ENCODE measurements around the gene TMEM266. TPM values are rescaled to one million over a fixed set of nuclear protein-coding genes. Genes with fewer than 3 reads are reported as not detected.

TMEM266 gene
- total and polyA plus RNA-seq, 7 donors: 0.27 to 1.1 TPM; not detected in 5

DNA sequence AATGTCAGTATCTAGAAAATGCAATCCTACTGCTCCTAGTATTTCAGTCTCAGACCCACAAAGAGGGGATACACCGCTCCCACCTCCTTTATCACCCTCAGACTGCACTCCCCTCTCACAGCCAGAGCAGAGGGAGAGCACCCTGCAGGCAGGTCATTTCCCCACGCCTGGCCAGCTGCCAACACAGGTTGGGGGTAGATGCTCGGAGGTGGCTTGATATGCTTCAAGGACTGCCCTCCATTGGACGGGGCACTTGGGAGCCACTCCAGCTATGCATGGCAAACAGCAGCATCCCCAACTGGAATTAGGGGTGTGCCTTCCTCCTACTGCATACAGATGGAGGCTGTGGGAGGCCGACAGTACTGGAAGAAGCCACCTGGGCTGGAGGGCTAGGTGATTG, 41.9 kb downstream of the TMEM266 start:
- H3K4me1 ChIP-seq: no peaks in the 10 kb centered on the region
- H3K27ac ChIP-seq: no peak overlapping the region
- 85 to 87% methylated on average over 5 of the region's 5 CpGs for WGBS, 2 donors
- intact Hi-C loops (cut with DNase I): no loop called here
- peaks cover 0 to 15% (median 10%) of the 10 kb centered on the region in 3 donors for H3K27me3 ChIP-seq
- TF ChIP-seq, protein P1, sequence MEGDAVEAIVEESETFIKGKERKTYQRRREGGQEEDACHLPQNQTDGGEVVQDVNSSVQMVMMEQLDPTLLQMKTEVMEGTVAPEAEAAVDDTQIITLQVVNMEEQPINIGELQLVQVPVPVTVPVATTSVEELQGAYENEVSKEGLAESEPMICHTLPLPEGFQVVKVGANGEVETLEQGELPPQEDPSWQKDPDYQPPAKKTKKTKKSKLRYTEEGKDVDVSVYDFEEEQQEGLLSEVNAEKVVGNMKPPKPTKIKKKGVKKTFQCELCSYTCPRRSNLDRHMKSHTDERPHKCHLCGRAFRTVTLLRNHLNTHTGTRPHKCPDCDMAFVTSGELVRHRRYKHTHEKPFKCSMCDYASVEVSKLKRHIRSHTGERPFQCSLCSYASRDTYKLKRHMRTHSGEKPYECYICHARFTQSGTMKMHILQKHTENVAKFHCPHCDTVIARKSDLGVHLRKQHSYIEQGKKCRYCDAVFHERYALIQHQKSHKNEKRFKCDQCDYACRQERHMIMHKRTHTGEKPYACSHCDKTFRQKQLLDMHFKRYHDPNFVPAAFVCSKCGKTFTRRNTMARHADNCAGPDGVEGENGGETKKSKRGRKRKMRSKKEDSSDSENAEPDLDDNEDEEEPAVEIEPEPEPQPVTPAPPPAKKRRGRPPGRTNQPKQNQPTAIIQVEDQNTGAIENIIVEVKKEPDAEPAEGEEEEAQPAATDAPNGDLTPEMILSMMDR (IDR thresholded peaks at IDR 0.05): no peak
- TF ChIP-seq POLR2AphosphoS5 (IDR thresholded peaks at IDR 0.05) (no peak), EP300 (IDR thresholded peaks at IDR 0.05) (no peak), POLR2A (IDR thresholded peaks at IDR 0.05) (no peak)
- H3K36me3 ChIP-seq: no peaks in the 10 kb centered on the region
- DNase-seq: no peak
- H3K9me3 ChIP-seq: no peaks in the 10 kb centered on the region
- no peak overlapping the region for H3K4me3 ChIP-seq

DNA sequence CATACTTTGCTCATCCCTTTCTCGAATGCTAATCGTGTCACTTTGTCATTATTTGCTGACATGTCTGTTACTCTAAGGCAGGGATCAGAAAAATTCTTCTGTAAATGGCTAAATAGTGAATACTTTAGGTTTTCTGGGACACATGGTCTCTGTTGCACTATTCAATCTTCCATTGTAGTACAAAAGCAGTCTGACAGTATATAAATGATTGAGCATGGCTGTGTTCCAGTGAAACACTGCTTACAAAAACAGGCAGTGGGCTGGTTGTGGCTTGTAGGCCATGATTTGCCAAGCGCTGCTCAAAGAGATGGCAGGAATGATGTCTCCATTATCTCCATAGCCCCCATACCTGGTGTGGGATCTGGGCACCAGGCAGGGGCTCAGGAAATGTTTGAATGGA, 45.6 kb downstream of the TMEM266 start:
- Histone ChIP-seq H3K27ac (no peak overlapping the region), H3K9me3 (no peaks in the 10 kb centered on the region), H3K27me3 (peaks cover 0 to 9% (median 0%) of the 10 kb centered on the region in 3 donors), H3K4me1 (no peaks in the 10 kb centered on the region), H3K36me3 (no peaks in the 10 kb centered on the region), H3K4me3 (no peak overlapping the region)
- 90 to 93% methylated on average over 3 of the region's 3 CpGs for WGBS, 2 donors
- no peak for DNase-seq
- intact Hi-C loops (cut with DNase I): no loop called here
- TF ChIP-seq, protein P1 (IDR thresholded peaks at IDR 0.05): no peak
- TF ChIP-seq POLR2AphosphoS5 (IDR thresholded peaks at IDR 0.05) (no peak), POLR2A (IDR thresholded peaks at IDR 0.05) (no peak), EP300 (IDR thresholded peaks at IDR 0.05) (no peak)

DNA sequence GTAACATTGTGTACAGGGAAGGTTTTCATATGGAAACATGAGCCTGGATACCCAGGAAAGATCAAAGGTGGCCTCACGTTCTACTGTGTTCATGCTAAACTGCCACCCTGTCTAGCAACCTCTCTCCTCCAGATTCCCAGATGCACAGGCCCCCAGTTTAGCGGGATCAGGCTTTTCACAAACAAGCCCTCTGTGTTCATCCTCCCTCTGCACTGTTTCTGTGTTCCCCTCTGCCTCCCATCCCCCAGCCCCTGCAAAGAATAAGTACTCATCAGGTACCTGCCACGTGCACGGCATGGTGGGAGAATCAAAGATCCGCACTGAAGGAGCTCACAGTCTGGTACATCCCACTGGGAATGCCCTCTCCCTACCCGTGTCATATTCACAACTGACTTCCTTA, 46.1 kb downstream of the TMEM266 start:
- WGBS, 2 donors: 77 to 82% methylated on average over 6 of the region's 6 CpGs
- no peaks in the 10 kb centered on the region for H3K36me3 ChIP-seq
- DNase-seq: no peak
- H3K4me1 ChIP-seq: no peaks in the 10 kb centered on the region
- no peaks in the 10 kb centered on the region for H3K9me3 ChIP-seq
- peaks cover 0 to 9% (median 0%) of the 10 kb centered on the region in 3 donors for H3K27me3 ChIP-seq
- H3K4me3 ChIP-seq: no peak overlapping the region
- no peak overlapping the region for H3K27ac ChIP-seq
- TF ChIP-seq POLR2A (IDR thresholded peaks at IDR 0.05) (no peak), EP300 (IDR thresholded peaks at IDR 0.05) (no peak), POLR2AphosphoS5 (IDR thresholded peaks at IDR 0.05) (no peak)
- TF ChIP-seq, protein P1 (IDR thresholded peaks at IDR 0.05): no peak
- intact Hi-C loops (cut with DNase I): no loop called here

DNA sequence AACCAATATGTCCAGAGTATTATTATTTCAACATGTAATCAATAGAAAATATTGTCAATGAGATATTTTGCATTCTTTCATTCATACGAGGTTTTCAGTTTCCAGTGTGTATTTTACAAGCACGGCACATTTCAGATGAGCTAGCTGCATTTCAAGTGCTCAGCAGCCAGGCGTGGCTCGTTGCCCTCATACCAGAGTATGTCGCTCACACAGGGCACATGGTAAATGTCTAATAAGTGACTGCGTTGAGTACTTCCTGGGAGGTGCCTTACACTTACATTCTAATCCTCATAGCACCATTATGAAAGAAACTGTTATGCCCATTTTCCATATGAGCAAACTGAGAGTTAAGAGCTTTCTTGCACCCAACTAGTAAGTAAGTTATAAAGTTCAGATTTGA, 47.4 kb downstream of the TMEM266 start:
- 61 to 77% methylated on average over 6 of the region's 6 CpGs for WGBS, 2 donors
- TF ChIP-seq, protein P1 (IDR thresholded peaks at IDR 0.05): no peak
- TF ChIP-seq EP300 (IDR thresholded peaks at IDR 0.05) (no peak), POLR2AphosphoS5 (IDR thresholded peaks at IDR 0.05) (no peak), POLR2A (IDR thresholded peaks at IDR 0.05) (no peak)

More for the DNA sequence above, 47.4 kb downstream of the TMEM266 start:
- H3K4me1 ChIP-seq: no peaks in the 10 kb centered on the region
- no peak for DNase-seq
- H3K27ac ChIP-seq: no peak overlapping the region
- intact Hi-C loops (cut with DNase I): no loop called here
- no peaks in the 10 kb centered on the region for H3K36me3 ChIP-seq
- H3K27me3 ChIP-seq: peaks cover 0 to 2% (median 0%) of the 10 kb centered on the region in 3 donors
- H3K9me3 ChIP-seq: no peaks in the 10 kb centered on the region
- no peak overlapping the region for H3K4me3 ChIP-seq

All from sigmoid colon (tissue), 7 donors.